Daoy (cell line): ENCODE results near the gene PTPRU. TPM values are rescaled to one million over a fixed set of nuclear protein-coding genes. Genes with fewer than 3 reads are reported as not detected.

Source experiments
- DNase-seq: peaks from one replicate; pipeline ENCODE4 v3.0.0-alpha.2; 2015; ENCODE audit warnings: low read depth
- total RNA-seq: library from RNA; depleted of rRNA; stranded (reverse); fragments of >200 nt; shearing (Covaris generic); gene quantifications from 2 replicates; pipeline ENCODE4 v1.2.3, GENCODE V29; 2014; rRNA removed

PTPRU gene
- total RNA-seq, 1 experiment from 2014 or later = 7.9 TPM

DNA sequence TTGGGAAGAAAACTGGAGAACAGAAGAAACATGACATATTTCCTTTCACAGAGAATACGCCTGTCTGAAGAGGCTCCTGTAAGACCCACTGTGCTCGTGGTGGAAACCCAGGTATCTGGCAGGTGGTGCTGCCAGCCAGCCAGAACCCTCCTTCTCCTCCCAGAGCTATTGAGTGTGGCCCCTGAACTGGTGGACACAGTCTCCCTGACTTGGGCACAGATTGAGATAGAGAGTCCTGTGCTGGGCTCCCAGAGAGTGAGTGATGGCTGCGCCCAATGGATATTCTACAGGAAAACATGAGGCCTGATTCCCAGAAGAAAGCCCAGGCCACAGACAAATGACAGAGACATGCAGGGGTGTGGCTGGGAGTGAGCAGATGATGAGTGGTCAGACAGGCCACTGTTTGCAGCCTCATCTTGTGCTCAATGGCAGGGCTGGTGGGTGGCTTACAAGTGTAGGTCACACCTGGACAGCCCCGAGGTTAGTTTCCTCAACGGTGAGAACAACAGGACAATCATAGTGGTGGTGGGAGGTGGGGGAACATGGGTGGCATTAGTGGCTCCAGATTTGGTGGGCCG lies 127.9 kb downstream of the PTPRU start:
- DNase-seq = no peak

DNA sequence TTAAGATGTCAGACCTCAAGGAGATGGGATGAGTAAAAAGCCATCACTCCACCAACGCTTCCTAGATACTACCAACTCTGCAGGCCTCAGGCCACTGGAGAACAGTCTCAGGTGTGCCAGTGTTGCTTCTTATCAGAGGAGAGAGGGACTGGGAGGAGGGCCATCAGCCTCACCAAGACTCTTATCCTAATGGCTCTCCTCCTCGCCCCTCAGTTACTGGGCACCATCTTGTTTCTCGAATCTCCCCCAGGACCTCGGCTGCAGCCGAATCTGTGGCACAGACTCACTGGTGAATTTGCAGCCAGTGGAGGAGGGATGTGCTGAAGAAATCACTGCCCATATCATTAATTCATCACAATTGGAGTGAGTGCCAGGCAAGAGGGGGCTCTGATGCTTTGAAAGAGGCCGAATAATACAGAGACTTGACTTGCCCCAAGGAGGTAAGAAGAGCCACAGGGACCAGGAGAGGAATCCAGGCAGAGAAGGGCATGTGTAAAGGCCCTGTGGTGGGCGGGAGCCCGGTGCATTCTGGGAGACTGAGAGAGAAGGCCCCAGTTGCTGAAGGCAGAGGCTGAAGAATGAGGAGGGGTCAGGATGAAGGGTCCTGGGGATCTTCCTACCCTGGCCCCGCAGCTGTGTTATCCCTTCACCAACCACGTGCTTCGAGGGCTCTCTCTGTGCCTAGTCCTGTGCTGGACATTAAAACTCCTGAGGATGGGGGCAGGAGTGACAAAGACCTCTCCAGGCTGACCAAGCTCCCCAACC lies 129.8 kb downstream of the PTPRU start:
- DNase-seq = no peak

DNA sequence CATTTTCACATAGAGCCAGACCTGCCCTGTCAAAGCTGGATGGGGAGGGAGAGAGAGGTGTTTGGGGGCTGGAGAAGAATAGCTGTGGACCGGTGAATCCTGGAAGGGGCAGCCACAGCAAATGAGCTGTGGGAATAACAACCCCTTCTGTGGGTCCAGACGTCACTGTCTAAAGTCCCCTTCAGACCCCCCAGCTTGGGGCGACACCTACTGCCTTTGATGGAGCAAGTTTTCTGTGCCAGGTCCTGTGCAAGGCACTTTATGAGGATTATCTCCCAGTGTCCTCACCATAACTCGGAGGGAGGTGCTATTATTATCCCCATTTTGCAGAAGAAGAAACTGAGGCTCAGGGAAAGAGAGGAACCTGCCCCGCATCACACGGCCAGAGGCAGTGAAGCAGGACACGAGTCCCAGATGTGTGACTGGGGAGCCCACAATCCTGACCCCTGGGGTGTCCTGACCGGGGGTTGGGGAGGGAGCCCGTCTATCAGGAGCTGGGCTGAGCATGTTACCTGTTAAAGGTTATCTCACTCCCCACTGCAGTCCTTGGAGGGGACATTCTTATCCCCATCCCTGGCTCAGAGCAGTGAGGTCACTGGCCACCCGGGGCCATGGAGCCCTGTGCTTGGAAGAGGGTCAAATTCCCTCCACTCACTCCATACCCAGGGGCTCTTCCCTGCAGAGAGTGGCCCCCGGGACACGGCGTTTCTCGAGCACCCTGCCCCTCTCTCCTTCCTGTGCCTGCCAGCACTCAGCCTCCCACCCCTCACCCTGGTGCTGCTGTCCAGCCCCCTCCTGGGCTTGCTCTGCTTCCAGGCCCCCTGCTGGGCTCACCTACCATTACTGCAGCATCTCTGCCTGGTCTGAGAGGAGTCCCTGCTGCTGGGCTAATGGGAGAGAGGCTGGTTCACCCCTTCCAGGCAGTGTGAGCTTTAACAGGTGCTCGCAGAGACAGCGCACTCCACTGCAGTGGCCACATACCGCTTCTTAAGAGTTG lies 132.9 kb downstream of the PTPRU start:
- no peak for DNase-seq

DNA sequence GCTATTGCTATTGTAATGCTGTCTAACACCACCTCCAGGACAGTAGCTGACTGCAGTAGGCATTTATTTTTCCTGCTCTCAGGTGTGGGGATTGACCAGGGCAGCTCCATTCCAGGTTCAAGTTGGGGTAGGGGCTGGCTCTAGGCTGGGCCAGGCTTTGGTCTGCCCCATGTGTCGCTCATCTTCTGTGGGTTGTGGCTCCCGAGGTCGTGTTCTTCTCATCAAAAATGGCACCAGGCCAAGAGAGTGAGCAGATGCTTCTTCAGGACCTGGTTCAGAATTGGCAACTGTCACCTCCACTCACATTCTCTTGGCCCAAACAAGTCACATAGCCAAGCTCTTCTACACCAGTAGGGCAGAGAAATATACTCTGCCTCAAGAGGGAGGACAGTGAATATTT lies 133.7 kb downstream of the PTPRU start:
- no peak for DNase-seq

DNA sequence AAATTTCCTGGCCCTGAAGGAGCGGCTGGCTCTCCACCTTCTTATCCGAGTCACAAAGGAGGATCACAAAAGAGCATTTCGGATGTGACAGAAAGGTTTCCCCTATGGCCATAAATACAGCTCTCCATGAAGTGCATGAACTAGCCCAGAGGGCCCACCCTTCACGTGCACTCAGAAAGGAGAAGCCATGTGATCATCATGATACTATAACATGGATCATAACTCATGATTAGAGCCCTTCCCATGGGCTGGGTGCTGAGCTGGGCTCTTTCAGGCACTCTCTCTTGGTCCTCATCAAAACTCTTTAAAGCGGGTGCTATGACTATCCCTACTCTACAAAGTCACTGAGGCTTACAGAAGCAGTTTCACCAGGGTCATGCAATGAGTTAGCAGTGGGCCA lies 135.0 kb downstream of the PTPRU start:
- DNase-seq = no peak

DNA sequence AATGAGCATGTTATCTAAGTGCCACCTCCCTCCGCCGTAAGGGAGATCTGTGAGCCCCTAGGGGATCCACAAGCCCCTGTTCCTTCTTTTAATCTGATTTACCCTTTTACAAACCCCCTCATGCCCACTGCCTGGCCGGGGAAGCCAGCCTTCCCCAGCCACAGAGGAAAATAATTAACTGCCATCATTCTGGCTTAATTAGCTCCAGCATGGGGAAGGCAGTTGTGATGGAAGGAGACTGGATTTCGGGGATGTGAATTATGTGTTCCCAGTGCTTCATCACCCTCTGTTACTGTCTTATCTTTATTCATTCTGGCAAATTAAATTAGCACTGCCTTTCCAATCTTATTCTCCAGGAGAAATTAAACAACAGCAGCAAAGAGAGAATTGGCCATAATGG lies 135.8 kb downstream of the PTPRU start:
- DNase-seq = no peak

Other genes with a start within 250 kb of the PTPRU start
- 2.1 and 5.5 TPM in 2 replicates for gene TMEM200B, start 112.6 kb upstream of the PTPRU start, total RNA-seq
- 50.9 and 53.7 TPM in 2 replicates for gene SRSF4, start 54.6 kb upstream of the PTPRU start, total RNA-seq
- gene MECR, start 5.6 kb upstream of the PTPRU start, total RNA-seq = 18.9 and 23.8 TPM in 2 replicates